RWPE1 (cell line): Measurements from ENCODE around the gene ICAM3.
A peak's percentile ranks its signal among the peaks of the same experiment; 100 is the strongest.

Experiments used
- CTCF ChIA-PET: fragments of 350-600 bp; sonication (Branson Sonifier 250); formaldehyde crosslinking; extraction: SDS; loops from one replicate; lab custom pipeline; 2021; lab: Yijun Ruan, JAX
- POLR2A ChIA-PET: fragments of 400-600 bp; formaldehyde crosslinking; extraction: SDS; loops from one replicate; lab custom pipeline; 2020; ENCODE audit warnings: antibody characterized with exemption; ENCODE audit not compliant: low non-redundant PET; lab: Yijun Ruan, JAX
- DNase-seq: peaks from one replicate; pipeline ENCODE4 v3.0.0; 2012; ENCODE audit warnings: low spot score
- H3K27ac ChIP-seq: fragments of 450-650 bp; 2 replicates; pipeline ENCODE4 v1.5.1; 2017
- CTCF ChIP-seq: fragments of 450-650 bp; conservative IDR thresholded peaks from 2 replicates; pipeline ENCODE4 v1.5.1; 2017; ENCODE audit warnings: low read depth, mild to moderate bottlenecking

Gene ICAM3

DNA sequence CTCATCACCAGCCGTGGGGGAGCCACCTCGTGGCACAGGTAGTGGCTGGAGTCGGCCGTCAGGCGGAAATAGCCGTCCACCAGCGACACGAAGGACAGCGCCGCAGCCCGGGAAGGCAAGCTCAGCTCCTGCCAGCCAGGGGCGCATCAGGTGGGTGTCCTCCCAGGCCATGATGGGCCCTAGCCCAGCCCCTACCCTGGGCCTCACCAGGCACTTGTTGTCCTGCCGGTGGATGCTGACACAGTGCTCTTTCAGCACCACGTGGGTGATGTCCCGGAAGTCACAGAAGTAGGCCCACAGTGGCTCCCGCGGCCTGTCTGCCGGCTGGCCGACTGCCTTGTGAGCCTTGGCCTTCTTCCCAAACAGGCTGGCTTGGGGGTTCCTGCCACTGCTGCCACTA is 25.2 kb upstream of the ICAM3 start:
- ChIA-PET CTCF (interaction anchor here (0.6 kb wide), 1 partner anchor 30 kb away, joined by 3 read pairs; no protein-coding TSS in a partner anchor), POLR2A (interaction anchor here (0.6 kb wide), 1 partner anchor 94 kb away, joined by 7 read pairs; the partner anchor contains the start of gene ICAM1)
- no peak overlapping the region for H3K27ac ChIP-seq
- TF ChIP-seq CTCF = no peak
- DNase-seq = no peak

DNA sequence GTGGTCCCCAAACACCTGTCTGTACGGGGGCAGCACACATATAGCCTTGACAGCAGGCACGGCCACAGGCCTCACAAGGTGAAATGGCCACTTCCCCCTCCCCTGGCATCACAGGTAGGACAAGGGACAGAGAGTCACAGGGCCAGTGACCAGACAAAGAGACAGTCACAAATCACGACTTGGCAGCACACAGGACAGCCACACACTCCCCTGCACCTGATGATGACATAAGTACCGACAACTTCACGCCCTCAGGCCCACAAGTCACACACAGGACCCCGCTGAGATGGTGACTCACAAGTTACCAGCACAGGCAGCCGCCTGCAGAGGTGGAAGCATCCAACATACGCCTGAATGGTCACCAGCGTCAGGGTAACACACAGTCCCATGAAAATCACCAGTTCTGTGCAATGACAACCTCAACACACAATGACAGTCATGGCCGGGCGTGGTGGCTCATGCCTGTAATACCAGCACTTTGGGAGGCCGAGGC is 24.4 kb upstream of the ICAM3 start:
- H3K27ac ChIP-seq = 0 out of 2 replicates have a peak overlapping the region, but pooled peaks have one; percentile 2
- no peak for DNase-seq
- no peak for TF ChIP-seq CTCF
- ChIA-PET CTCF (interaction anchor here (0.6 kb wide), 1 partner anchor 30 kb away, joined by 3 read pairs; no protein-coding TSS in a partner anchor), POLR2A (no interaction called here)

- no peak overlapping the region for H3K27ac ChIP-seq
- TF ChIP-seq CTCF = no peak
- no peak for DNase-seq
- POLR2A ChIA-PET = no interaction called here
- CTCF ChIA-PET = no interaction called here
Observed at GRCh38 chr19:10362259-10362658, 22.8 kb upstream of the ICAM3 start.

DNA sequence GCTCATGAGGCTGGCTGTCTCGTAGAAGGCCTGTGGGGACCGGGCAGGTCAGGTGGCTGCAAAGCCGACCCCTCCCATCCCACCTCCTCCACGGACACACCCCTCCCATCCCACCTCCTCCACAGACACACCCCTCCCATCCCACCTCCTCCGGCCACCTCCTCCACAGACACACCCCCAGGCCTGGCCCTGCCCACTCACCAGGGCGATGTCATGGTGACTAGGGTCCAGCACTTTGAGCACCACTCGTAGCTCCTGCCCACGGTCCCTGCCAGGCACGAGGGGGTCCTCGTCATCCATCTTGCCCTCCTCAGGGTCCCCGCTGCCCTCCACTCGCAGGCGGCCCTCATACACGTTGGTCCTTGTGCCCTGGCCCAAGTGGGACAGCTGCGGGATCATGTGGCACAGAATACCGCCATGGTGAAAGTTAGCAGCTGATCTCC is 22.2 kb upstream of the ICAM3 start:
- DNase-seq = no peak
- TF ChIP-seq CTCF = no peak
- POLR2A ChIA-PET = no interaction called here
- CTCF ChIA-PET = no interaction called here
- H3K27ac ChIP-seq = no peak overlapping the region

DNA sequence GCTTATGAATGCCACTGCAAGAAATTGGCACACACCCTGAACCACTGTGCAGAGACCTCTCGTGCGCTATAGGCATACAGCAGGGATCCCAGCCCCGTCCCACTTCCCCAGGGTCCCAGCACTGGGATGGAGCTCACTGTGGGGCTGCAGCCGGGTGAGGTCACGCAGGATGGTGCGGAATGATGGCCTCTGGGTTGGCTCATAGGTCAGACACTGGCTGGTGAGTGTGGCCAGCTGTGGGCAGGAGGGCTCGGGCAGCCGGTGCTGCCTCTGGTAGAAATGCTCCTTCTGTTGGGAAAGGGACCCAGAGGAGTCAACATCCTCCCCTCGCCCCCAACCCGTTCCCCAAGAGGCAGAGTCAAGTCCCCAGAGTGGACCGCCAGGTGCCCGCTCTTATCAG is 17.0 kb upstream of the ICAM3 start:
- POLR2A ChIA-PET = no interaction called here
- CTCF ChIA-PET = no interaction called here
- DNase-seq = no peak

DNA sequence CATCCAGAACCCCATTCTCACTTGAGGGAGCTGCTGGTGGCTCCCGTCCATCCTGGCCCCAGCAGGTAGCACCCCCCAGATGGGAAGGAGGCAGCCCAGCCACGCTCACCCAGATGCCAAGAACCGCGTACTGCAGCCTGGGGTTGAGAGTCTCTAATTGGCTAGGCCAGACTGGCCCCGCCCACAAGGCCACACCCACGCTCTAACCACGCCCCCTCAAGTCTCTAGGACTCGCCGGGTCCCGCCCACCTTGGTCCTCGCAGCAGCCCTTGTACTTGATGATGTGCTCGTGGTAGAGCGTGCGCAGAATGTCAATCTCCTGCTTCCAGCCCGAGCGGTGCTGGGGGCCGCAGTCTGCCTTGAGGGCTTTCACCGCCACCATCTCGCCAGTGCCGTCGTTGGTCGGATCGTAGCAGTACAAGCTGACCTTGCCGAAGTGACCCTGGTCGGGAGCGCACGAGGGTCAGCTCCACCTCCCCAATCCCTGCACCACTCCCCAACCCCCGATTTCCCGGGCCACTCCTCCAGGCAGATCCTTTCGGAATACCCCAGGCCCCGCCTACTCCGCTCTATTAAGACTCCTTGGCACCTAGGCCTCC is 14.5 kb upstream of the ICAM3 start:
- no peak for TF ChIP-seq CTCF
- H3K27ac ChIP-seq = no peak overlapping the region
- ChIA-PET POLR2A (no interaction called here), CTCF (no interaction called here)
- peak; percentile 45 for DNase-seq

More for the DNA sequence above, 17.0 kb upstream of the ICAM3 start:
- peak overlapping the region; percentile 8 for H3K27ac ChIP-seq
- no peak for TF ChIP-seq CTCF
